HG03139 (cell line): Measurements from ENCODE around the gene PRLH.
"Not testable (repeated sequence)": the region's sequence is repeated elsewhere in the genome, so short reads cannot be mapped to it uniquely, and the experiment has no call there.

Experiments
- ATAC-seq: cut with Tn5 transposase; IDR thresholded peaks from one replicate; pipeline ENCODE4 v1.9.1; 2021; ENCODE audit not compliant: unreplicated experiment

The PRLH gene

GRCh38 chr2:237581326-237581725, 15.0 kb downstream of the PRLH start:
- no peak for ATAC-seq

GRCh38 chr2:237581751-237582746, 15.7 kb downstream of the PRLH start:
- no peak for ATAC-seq

GRCh38 chr2:237583385-237584295, 17.3 kb downstream of the PRLH start:
- ATAC-seq, result no peak

- no peak for ATAC-seq
These were observed 19.3 kb downstream of the PRLH start for GRCh38 chr2:237585590-237586221.

GRCh38 chr2:237588044-237588696, 21.8 kb downstream of the PRLH start:
- ATAC-seq, result no peak

- no peak for ATAC-seq
These were observed 24.1 kb downstream of the PRLH start, which contains the start of gene RAB17 for GRCh38 chr2:237590272-237591140. Gene RAB17 (minus strand): TSS chr2:237590734. CDS start chr2:237586154, 4,580 bp downstream.

GRCh38 chr2:237591141-237591881, 24.9 kb downstream of the PRLH start:
- ATAC-seq, result no peak

GRCh38 chr2:237592425-237592980, 26.1 kb downstream of the PRLH start:
- no peak for ATAC-seq

GRCh38 chr2:237593036-237593435, 26.7 kb downstream of the PRLH start:
- ATAC-seq, result no peak

- no peak for ATAC-seq
These were observed 27.4 kb downstream of the PRLH start for GRCh38 chr2:237593596-237594320.

GRCh38 chr2:237594514-237594871, 28.1 kb downstream of the PRLH start:
- ATAC-seq, result no peak

GRCh38 chr2:237595829-237596519, 29.6 kb downstream of the PRLH start:
- ATAC-seq, result not testable (repeated sequence)

GRCh38 chr2:237596520-237597195, 30.3 kb downstream of the PRLH start:
- ATAC-seq, result no peak

GRCh38 chr2:237597196-237598145, 31.1 kb downstream of the PRLH start:
- no peak for ATAC-seq

GRCh38 chr2:237598468-237599208, 32.3 kb downstream of the PRLH start:
- no peak for ATAC-seq
